IMR-90 (cell line): Measurements from ENCODE around the gene TES.

Source experiments
- FOS ChIP-seq: fragments of 150-350 bp; IDR thresholded peaks from 2 replicates; pipeline ENCODE4 v1.6.1; 2016; ENCODE audit warnings: low read depth, low read length
- MAFK ChIP-seq: IDR thresholded peaks from 2 replicates; pipeline ENCODE4 v1.6.1; 2012; ENCODE audit warnings: low read depth, low read length, improper control_type of control experiment
- MXI1 ChIP-seq: IDR thresholded peaks from 2 replicates; pipeline ENCODE4 v1.6.1; 2012; ENCODE audit warnings: low read depth, mild to moderate bottlenecking, low read length, moderate library complexity, borderline replicate concordance
- NFE2L2 ChIP-seq: fragments of 150-350 bp; IDR thresholded peaks from 2 replicates; pipeline ENCODE4 v1.6.1; 2016; ENCODE audit warnings: low read depth, mild to moderate bottlenecking, low read length
- POLR2A ChIP-seq: IDR thresholded peaks from 2 replicates; pipeline ENCODE4 v1.6.1; 2012; ENCODE audit warnings: mild to moderate bottlenecking, low read depth, low read length
- RAD21 ChIP-seq: IDR thresholded peaks from 2 replicates; pipeline ENCODE4 v1.6.1; 2012; ENCODE audit warnings: low read length, improper control_type of control experiment
- RCOR1 ChIP-seq: IDR thresholded peaks from 2 replicates; pipeline ENCODE4 v1.6.1; 2012; ENCODE audit warnings: mild to moderate bottlenecking, low read length, improper control_type of control experiment; ENCODE audit not compliant: insufficient replicate concordance
- RFX5 ChIP-seq: IDR thresholded peaks from 2 replicates; pipeline ENCODE4 v1.8.0; 2012; ENCODE audit warnings: low read depth, mild to moderate bottlenecking, low read length, moderate library complexity
- SMC3 ChIP-seq: fragments of 150-350 bp; IDR thresholded peaks from 2 replicates; pipeline ENCODE4 v1.6.1; 2016; ENCODE audit warnings: low read depth, mild to moderate bottlenecking, antibody characterized with exemption, low read length, moderate library complexity
- TF ChIP-seq, protein P1 (sequence below): conservative IDR thresholded peaks from 2 replicates; pipeline ENCODE4 v1.5.1; 2012; ENCODE audit warnings: mild to moderate bottlenecking, low read depth, low read length, improper control_type of control experiment
- TF ChIP-seq, protein P2 (sequence below): fragments of 150-350 bp; IDR thresholded peaks from 2 replicates; pipeline ENCODE4 v1.6.1; 2016; ENCODE audit warnings: low read depth, mild to moderate bottlenecking, low read length, moderate library complexity, borderline replicate concordance

DNA sequence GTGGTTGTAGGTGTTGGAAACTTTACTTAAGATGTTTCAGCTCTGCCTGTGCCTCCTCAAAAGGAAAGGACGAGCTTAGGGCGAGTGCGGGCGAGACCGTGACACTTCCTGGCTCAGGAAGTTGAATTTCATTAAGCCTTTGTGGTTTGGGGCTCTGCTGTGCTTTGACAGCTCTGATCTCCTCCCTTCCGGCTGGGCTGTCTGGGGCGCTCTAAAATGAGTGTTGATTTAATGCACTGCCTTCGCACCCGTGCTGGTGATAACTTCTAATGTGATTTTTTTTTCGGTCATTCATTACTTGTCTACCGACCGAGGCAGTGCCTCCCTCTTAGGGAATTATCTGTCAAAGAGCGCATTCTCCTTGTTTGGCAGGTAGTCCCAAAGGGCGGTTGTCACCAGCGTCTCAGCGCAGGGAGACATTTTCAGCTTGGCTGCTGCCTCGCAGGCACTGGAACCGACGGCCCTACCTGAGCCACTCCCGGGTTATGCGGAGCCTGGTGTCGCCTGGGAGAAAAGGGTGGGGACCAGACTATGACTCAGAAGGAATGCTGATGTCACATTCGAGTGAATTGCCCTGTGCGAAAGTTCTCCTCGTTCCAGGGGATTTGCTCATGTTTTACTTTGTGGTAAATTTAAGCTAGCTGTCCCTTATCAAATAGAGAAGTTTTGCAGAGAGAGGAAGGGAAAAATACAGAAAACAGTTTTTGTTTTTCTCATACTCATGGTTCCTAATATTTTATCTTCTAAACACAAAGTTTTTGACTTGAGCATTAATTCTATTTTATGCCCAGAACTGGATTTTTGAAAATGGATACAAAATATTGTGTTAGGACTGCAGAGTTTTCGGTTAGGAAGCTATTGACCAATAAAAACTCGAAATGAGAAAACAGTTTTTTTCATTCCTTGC, 920 bp downstream of the TES start:
- peak; percentile 94 for TF ChIP-seq POLR2A
- TF ChIP-seq SMC3, result no peak
- TF ChIP-seq, protein P1, sequence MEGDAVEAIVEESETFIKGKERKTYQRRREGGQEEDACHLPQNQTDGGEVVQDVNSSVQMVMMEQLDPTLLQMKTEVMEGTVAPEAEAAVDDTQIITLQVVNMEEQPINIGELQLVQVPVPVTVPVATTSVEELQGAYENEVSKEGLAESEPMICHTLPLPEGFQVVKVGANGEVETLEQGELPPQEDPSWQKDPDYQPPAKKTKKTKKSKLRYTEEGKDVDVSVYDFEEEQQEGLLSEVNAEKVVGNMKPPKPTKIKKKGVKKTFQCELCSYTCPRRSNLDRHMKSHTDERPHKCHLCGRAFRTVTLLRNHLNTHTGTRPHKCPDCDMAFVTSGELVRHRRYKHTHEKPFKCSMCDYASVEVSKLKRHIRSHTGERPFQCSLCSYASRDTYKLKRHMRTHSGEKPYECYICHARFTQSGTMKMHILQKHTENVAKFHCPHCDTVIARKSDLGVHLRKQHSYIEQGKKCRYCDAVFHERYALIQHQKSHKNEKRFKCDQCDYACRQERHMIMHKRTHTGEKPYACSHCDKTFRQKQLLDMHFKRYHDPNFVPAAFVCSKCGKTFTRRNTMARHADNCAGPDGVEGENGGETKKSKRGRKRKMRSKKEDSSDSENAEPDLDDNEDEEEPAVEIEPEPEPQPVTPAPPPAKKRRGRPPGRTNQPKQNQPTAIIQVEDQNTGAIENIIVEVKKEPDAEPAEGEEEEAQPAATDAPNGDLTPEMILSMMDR, result no peak
- TF ChIP-seq RCOR1, result no peak
- TF ChIP-seq, protein P2, sequence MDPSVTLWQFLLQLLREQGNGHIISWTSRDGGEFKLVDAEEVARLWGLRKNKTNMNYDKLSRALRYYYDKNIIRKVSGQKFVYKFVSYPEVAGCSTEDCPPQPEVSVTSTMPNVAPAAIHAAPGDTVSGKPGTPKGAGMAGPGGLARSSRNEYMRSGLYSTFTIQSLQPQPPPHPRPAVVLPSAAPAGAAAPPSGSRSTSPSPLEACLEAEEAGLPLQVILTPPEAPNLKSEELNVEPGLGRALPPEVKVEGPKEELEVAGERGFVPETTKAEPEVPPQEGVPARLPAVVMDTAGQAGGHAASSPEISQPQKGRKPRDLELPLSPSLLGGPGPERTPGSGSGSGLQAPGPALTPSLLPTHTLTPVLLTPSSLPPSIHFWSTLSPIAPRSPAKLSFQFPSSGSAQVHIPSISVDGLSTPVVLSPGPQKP, result no peak
- TF ChIP-seq MAFK, result peak; percentile 40; the same call in 1 of the 2 replicates
- TF ChIP-seq MXI1, result no peak
- TF ChIP-seq RFX5, result no peak
- no peak; the same call in 1 of the 2 replicates for TF ChIP-seq RAD21
- 0 out of 2 replicates have a peak, but pooled peaks have one; percentile 25 for TF ChIP-seq NFE2L2
- peak; percentile 84 for TF ChIP-seq FOS
